Activated CD4-positive, alpha-beta T cell treated with anti-CD3 and anti-CD28 coated beads, Interleukin-2, amount 50 U/mL, for 24 hours (primary cell): Measurements from ENCODE around the gene SIX1.

ENCODE experiments used
- DNase-seq, 2 donors: peaks; one replicate each; pipeline ENCODE4 v3.0.0-alpha.2; 2020; ENCODE audit warnings: low read depth in 1 of 2, low spot score in 1 of 2

SIX1 gene

GRCh38 chr14:60648934-60649874, at the start of gene SIX1:
Gene SIX1, minus strand, starts transcription at chr14:60649477. Its CDS starts 288 bp downstream, at chr14:60649189.
- DNase-seq = no peak

GRCh38 chr14:60695327-60695726, 46.0 kb upstream of the SIX1 start:
- no peak for DNase-seq

- no peak for DNase-seq
These were observed 42.3 kb upstream of the SIX1 start for GRCh38 chr14:60691383-60692113.

GRCh38 chr14:60686865-60687264, 37.6 kb upstream of the SIX1 start:
- no peak for DNase-seq

- DNase-seq = no peak
These were observed 34.9 kb upstream of the SIX1 start for GRCh38 chr14:60684203-60684602.

- DNase-seq = no peak
These were observed 32.0 kb upstream of the SIX1 start for GRCh38 chr14:60681271-60681670.

GRCh38 chr14:60680511-60680910, 31.2 kb upstream of the SIX1 start:
- DNase-seq = no peak

- no peak for DNase-seq
These were observed 30.4 kb upstream of the SIX1 start for GRCh38 chr14:60679566-60680258.

GRCh38 chr14:60677701-60678100, 28.4 kb upstream of the SIX1 start:
- DNase-seq = no peak

- DNase-seq = no peak
These were observed 21.7 kb upstream of the SIX1 start for GRCh38 chr14:60670989-60671388.

- DNase-seq = no peak
These were observed 19.3 kb upstream of the SIX1 start for GRCh38 chr14:60668431-60669112.

- DNase-seq = no peak
These were observed 15.9 kb upstream of the SIX1 start for GRCh38 chr14:60665177-60665550.

- DNase-seq = no peak
These were observed 13.7 kb upstream of the SIX1 start for GRCh38 chr14:60662982-60663381.

- DNase-seq = no peak
These were observed 12.4 kb upstream of the SIX1 start for GRCh38 chr14:60661721-60662120.

GRCh38 chr14:60658909-60659585, 9.8 kb upstream of the SIX1 start:
- DNase-seq = no peak

- no peak for DNase-seq
These were observed 9.0 kb upstream of the SIX1 start for GRCh38 chr14:60658211-60658690.

- no peak for DNase-seq
These were observed 8.4 kb upstream of the SIX1 start for GRCh38 chr14:60657456-60658210.

- no peak for DNase-seq
These were observed 7.6 kb upstream of the SIX1 start for GRCh38 chr14:60656686-60657455.
